ENCODE results near the gene CDC42SE1. TPM values are rescaled to one million over a fixed set of nuclear protein-coding genes. Genes with fewer than 3 reads are reported as not detected.

The CDC42SE1 gene
- total RNA-seq, 2 experiments from 2014 or later = 95.4 to 101 TPM

Other genes starting within 250 kb of the CDC42SE1 start
- gene ARNT, start 183.0 kb downstream of the CDC42SE1 start, total RNA-seq = 10 to 100 TPM; 30.4 to 35.6 TPM
- gene CTXND2, start 172.5 kb downstream of the CDC42SE1 start, total RNA-seq = not detected
- gene SETDB1, start 133.3 kb downstream of the CDC42SE1 start, total RNA-seq = 10 to 100 TPM; 48.8 to 52.7 TPM
- gene CERS2, start 84.8 kb downstream of the CDC42SE1 start, total RNA-seq = 100 to 1,000 TPM; 134 to 151 TPM
- gene ANXA9, start 77.3 kb downstream of the CDC42SE1 start, total RNA-seq = under 1 TPM; 0.27 to 0.28 TPM
- 10 to 100 TPM; 16.2 to 20.3 TPM for gene MINDY1, start 52.7 kb downstream of the CDC42SE1 start, total RNA-seq
- gene PRUNE1, start 51.2 kb downstream of the CDC42SE1 start, total RNA-seq = 10 to 100 TPM; 13.6 to 18.6 TPM
- gene BNIPL, start 23.0 kb downstream of the CDC42SE1 start, total RNA-seq = 1 to 10 TPM in 1 of 2 experiments, under 1 TPM in 1; 0.98 to 1.6 TPM
- 1 to 10 TPM; 1.3 to 1.5 TPM for gene C1orf56, start 11.9 kb downstream of the CDC42SE1 start, total RNA-seq
- 1 to 10 TPM; 3.3 to 4.4 TPM for gene MLLT11, start 775 bp upstream of the CDC42SE1 start, total RNA-seq
- gene GABPB2, start 11.1 kb upstream of the CDC42SE1 start, total RNA-seq = 10 to 100 TPM; 16.6 to 19.2 TPM
- 1 to 10 TPM; 3.2 to 3.5 TPM for gene SEMA6C, start 87.0 kb upstream of the CDC42SE1 start, total RNA-seq
- gene TNFAIP8L2, start 97.0 kb upstream of the CDC42SE1 start, total RNA-seq = 10 to 100 TPM; 18.4 to 19.2 TPM
- 1 to 10 TPM; 4.3 to 5.1 TPM for gene LYSMD1, start 106.3 kb upstream of the CDC42SE1 start, total RNA-seq
- gene SCNM1, start 106.5 kb upstream of the CDC42SE1 start, total RNA-seq = 10 to 100 TPM; 64.3 to 90.8 TPM
- 1 to 10 TPM in 1 of 2 experiments, under 1 TPM in 1; 0.69 to 2.3 TPM for gene TMOD4, start 116.4 kb upstream of the CDC42SE1 start, total RNA-seq
- gene VPS72, start 130.6 kb upstream of the CDC42SE1 start, total RNA-seq = 10 to 100 TPM; 77.1 to 77.8 TPM
- 10 to 100 TPM; 74.5 to 85.1 TPM for gene PIP5K1A, start 138.9 kb upstream of the CDC42SE1 start, total RNA-seq
- 100 to 1,000 TPM; 187 to 243 TPM for gene PSMD4, start 195.1 kb upstream of the CDC42SE1 start, total RNA-seq
- 10 to 100 TPM; 27.2 to 30.1 TPM for gene ZNF687, start 222.7 kb upstream of the CDC42SE1 start, total RNA-seq